Brain microvascular endothelial cell (primary cell): ENCODE data around the gene GPR84.

Experiments
- DNase-seq: peaks from one replicate; pipeline ENCODE4 v3.0.0-alpha.2; 2020
- H3K27ac ChIP-seq: fragments of 250-450 bp; sonication (Bioruptor Pico); 2 replicates; pipeline ENCODE4 v1.5.1; 2020; ENCODE audit warnings: mild to moderate bottlenecking, moderate library complexity
- H3K27me3 ChIP-seq: fragments of 250-450 bp; sonication (Bioruptor Pico); replicated peaks from 2 replicates; pipeline ENCODE4 v1.5.1; 2020; ENCODE audit warnings: mild to moderate bottlenecking
- H3K36me3 ChIP-seq: fragments of 250-450 bp; sonication (Bioruptor Pico); replicated peaks from 2 replicates; pipeline ENCODE4 v1.5.1; 2020; ENCODE audit warnings: mild to moderate bottlenecking
- H3K4me3 ChIP-seq: 2 replicates; pipeline ENCODE4 v1.5.1; 2011; ENCODE audit warnings: low read depth, mild to moderate bottlenecking, control low read depth, low read length, moderate library complexity
- in situ Hi-C: cut with HindIII; loops from 2 replicates; pipeline ENCODE4 v1.10.0; 2017; ENCODE audit warnings: low sequenced_read_pairs, low pct_ligation_motif_present
- TF ChIP-seq, protein P1 (sequence below): IDR thresholded peaks from 2 replicates; pipeline ENCODE4 v1.5.1; 2011; ENCODE audit warnings: low read depth, mild to moderate bottlenecking, moderate library complexity, low read length, control low read depth, inconsistent platforms; ENCODE audit errors: missing control alignments

The GPR84 gene

DNA sequence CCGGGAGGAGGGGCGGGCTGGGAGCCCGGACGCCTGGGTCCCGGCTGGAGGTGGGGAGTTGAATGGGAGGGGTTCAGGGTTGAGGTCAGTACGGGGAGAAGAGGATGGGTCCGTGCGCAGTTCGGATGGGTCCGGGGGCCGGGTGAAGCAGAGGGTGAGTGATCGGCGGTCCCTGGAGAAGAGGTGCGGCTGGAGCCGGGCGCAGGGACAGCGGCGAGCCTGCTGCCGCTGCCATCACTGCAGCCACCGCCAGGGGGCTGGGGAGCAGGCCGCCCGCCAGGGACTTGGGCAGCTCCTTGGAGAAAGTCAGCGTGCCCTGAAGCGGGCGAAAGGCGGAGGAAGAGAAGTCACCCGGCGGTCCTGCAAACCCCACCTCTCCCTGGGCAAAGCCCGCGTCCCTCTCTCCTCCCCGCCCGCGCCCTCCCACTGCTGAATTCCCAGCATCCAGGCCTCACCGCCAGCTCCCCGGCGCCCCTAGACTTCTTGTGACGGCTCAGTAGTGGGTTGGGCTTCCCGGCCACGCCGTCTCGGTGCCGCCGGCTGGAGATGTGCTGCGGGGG lies 6.0 kb upstream of the GPR84 start:
- no peaks in the 10 kb centered on the region for H3K36me3 ChIP-seq
- no peak overlapping the region for H3K27ac ChIP-seq

DNA sequence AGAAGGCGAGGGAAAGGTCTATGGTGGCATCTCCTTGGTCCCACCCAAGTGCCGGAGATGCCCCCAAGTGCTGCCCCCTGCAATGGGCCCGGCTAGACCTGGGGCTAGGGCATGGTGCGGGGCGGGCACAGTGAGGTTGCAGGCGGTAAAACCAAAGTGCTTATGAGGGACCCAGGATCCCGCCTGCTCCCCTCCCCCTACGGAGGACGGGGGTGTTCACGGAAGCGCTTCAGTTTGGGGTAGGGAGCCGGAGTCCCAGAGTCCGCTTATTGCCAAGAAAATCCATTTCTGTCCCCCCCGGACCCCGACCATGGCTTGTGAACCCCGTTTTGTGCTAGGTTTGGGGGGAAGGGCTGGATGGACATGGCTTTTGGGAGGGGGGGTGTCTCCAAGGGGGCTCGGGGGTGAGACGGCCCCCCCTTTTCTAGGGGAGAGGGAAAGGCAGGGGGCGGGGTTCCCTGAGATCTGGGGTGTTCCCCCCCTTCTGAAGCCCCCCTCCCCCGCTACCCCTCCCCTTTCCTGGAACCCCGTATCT lies 5.4 kb upstream of the GPR84 start:
- peak overlapping the region; percentile 52 for H3K4me3 ChIP-seq
- H3K27ac ChIP-seq: no peak overlapping the region
- no peak for DNase-seq
- no peaks in the 10 kb centered on the region for H3K36me3 ChIP-seq
- TF ChIP-seq, protein P1, sequence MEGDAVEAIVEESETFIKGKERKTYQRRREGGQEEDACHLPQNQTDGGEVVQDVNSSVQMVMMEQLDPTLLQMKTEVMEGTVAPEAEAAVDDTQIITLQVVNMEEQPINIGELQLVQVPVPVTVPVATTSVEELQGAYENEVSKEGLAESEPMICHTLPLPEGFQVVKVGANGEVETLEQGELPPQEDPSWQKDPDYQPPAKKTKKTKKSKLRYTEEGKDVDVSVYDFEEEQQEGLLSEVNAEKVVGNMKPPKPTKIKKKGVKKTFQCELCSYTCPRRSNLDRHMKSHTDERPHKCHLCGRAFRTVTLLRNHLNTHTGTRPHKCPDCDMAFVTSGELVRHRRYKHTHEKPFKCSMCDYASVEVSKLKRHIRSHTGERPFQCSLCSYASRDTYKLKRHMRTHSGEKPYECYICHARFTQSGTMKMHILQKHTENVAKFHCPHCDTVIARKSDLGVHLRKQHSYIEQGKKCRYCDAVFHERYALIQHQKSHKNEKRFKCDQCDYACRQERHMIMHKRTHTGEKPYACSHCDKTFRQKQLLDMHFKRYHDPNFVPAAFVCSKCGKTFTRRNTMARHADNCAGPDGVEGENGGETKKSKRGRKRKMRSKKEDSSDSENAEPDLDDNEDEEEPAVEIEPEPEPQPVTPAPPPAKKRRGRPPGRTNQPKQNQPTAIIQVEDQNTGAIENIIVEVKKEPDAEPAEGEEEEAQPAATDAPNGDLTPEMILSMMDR: no peak
- H3K27me3 ChIP-seq: no peaks in the 10 kb centered on the region
- in situ Hi-C loops: no loop called here

More for the DNA sequence above, 6.0 kb upstream of the GPR84 start:
- Histone ChIP-seq H3K27me3 (no peaks in the 10 kb centered on the region), H3K4me3 (peak overlapping the region; percentile 52)
- TF ChIP-seq, protein P1: peak; percentile 85
- in situ Hi-C loops: no loop called here
- DNase-seq: peak; percentile 57

DNA sequence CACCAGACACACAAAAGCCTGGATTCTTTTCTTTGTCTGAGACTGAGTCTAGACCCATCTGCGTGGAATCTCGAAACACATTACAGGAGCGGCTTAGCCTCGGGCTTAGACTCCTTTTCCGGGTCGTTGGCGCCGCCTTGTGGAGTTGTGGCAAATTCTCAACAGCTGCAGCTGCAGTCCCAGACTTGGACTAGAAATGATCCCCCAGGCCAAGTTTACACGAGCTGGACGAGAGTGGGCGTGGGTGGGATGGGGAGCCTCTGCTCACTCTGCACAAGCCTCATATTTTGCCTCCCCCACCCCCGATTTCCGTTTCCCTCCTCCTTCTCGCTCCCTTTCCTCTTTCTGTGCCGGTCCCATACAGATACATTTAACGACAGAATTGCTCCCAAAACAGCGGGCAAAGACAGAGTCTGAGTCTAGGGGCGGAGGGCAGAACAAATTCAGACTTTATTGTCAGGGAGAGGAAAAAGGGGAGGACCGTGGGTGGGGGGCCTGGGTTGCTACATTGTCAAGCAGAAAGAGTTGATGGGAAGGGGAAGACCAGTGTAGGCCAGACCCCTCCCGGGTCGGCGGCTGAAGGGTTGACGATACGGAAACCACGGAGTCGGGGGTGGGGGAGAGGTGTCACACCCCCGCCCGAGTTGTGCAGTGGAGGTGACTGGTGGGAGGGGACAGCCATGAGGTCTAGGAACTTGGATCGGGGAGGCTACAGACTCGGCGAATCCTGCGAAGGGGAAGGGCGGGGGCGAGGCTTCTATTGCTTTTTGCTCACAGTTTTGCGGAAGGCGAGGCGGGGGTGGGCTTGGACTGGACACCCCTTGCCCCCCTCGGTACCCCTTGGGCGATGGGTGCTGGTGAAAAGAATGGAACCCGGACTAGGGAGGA lies 4.7 kb upstream of the GPR84 start:
- in situ Hi-C loops: no loop called here
- H3K4me3 ChIP-seq: peak overlapping the region; percentile 43
- TF ChIP-seq, protein P1: peak; percentile 91
- peak; percentile 83 for DNase-seq
- no peaks in the 10 kb centered on the region for H3K36me3 ChIP-seq
- no peaks in the 10 kb centered on the region for H3K27me3 ChIP-seq
- no peak overlapping the region for H3K27ac ChIP-seq

DNA sequence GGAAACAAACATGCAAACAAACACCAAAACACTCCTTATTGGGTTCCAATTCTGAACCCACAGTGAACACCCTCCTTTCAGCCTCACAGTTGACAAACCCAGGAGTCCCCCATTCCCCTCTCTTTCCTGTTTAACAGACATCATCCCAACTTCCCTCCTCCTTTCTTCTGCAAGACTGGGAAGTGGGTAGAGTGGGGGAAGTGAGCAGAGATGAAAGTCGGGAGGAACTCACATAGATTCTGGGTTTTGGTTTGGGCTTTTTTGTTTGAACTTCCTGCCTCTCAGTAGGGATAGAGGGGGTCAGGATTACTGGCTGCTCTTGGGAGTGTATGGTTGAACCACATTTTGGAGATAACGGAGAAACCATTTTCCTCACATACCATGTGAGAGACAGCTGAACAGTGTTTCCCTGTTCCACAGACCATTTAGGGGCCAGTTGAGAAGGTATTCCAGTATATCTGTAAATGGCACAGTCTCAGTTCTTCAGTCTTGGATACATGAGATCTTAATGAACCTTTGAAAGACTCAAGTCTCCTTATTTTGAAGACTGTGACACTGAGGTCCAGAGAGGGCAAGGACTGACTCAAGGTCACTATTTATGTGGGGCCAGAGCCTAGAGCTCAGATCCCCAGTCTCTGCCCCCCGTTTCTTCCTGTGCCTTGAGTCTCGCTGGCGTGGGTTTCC lies 3.9 kb upstream of the GPR84 start:
- Histone ChIP-seq H3K27ac (no peak overlapping the region), H3K4me3 (peak overlapping the region; percentile 9), H3K27me3 (no peaks in the 10 kb centered on the region), H3K36me3 (no peaks in the 10 kb centered on the region)
- DNase-seq: no peak
- in situ Hi-C loops: no loop called here
- TF ChIP-seq, protein P1: no peak

DNA sequence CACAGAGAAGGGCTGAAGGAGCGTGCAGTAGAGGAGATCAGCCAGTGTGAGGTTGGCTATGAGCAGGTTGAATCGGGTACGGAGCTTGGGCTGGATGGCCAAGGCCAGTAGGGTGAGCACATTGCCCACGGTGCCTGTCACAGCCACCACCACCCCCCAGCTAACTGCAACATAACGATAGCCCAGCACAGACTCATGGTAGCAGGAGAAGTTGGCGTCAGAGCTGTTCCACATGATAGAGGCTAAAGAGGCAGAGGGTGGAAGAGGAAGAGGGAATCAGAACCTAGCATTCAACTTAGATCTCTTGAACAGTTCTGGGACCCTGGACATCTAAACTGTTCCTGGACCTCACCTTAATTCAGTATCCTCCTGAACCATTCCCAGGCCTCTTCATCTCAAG lies 668 bp downstream of the GPR84 start:
- in situ Hi-C loops: loop anchor here (5.0 kb wide), 1 partner anchor 71 kb away; no protein-coding TSS in a partner anchor
- Histone ChIP-seq H3K27ac (no peak overlapping the region), H3K36me3 (no peaks in the 10 kb centered on the region), H3K4me3 (no peak overlapping the region), H3K27me3 (no peaks in the 10 kb centered on the region)
- no peak for DNase-seq
- TF ChIP-seq, protein P1: no peak
